OCI-LY1 (cell line): Measurements from ENCODE around the gene USP25.

ENCODE experiments used
- CTCF ChIP-seq: fragments of 200-600 bp; sonication (generic), shearing (Covaris generic); IDR thresholded peaks from 2 replicates; pipeline ENCODE4 v1.5.1; 2017; ENCODE audit warnings: mild to moderate bottlenecking, antibody characterized with exemption, low read length, moderate library complexity, mixed read lengths
- EZH2 ChIP-seq: fragments of 200-600 bp; sonication (generic), shearing (Covaris generic); IDR thresholded peaks from 2 replicates; pipeline ENCODE4 v1.8.0; 2017; ENCODE audit warnings: borderline replicate concordance, mixed run types, mild to moderate bottlenecking, antibody characterized with exemption, low read length, moderate library complexity, mixed read lengths

GRCh38 chr21:15751037-15751436, 21.3 kb downstream of the USP25 start:
- TF ChIP-seq CTCF, result no peak
- no peak for TF ChIP-seq EZH2
